ENCODE data around the gene DNAL4. TPM values are rescaled to one million over a fixed set of nuclear protein-coding genes. Genes with fewer than 3 reads are reported as not detected.

Gene DNAL4
- total and polyA plus RNA-seq, 2 donors (not counting 3 experiments of a cell fraction or from before 2014, with no cell fraction given): 12.9 to 22.7 TPM

GRCh38 chr22:38742176-38742942 is 51.6 kb downstream of the DNAL4 start:
- Histone ChIP-seq H3K27me3 (ENCODE audit: control insufficient read depth in 2 of 2, insufficient read depth in 2 of 2, low read length in 2 of 2) (no peaks in the 10 kb centered on the region), H3K4me2 (ENCODE audit: insufficient read depth, low read length) (no peak overlapping the region), H3K4me3 (replicated peaks in 1 of 3; ENCODE audit: insufficient read depth in 1 of 3, low read depth in 1 of 3, low read length in 3 of 3) (no peak overlapping the region), H2AFZ (ENCODE audit: low read depth, low read length) (no peak overlapping the region), H3K9ac (replicated peaks; ENCODE audit: extremely low read depth, insufficient read depth, low read length) (no peak overlapping the region), H3K9me3 (replicated peaks; ENCODE audit: control insufficient read depth, insufficient read depth, low read length) (no peaks in the 10 kb centered on the region), H4K20me1 (replicated peaks; ENCODE audit: control insufficient read depth, extremely low read depth, insufficient read depth, low read length) (no peaks in the 10 kb centered on the region), H3K9me1 (replicated peaks; ENCODE audit: control insufficient read depth, extremely low read depth, insufficient read depth, low read length) (no peaks in the 10 kb centered on the region), H3K4me1 (ENCODE audit: control insufficient read depth, extremely low read depth, insufficient read depth, low read length) (no peaks in the 10 kb centered on the region), H3K36me3 (ENCODE audit: control insufficient read depth in 2 of 2, extremely low read depth in 1 of 2, insufficient read depth in 2 of 2, low read length in 2 of 2) (peaks cover 17 to 61% of the 10 kb centered on the region in 2 experiments), H3K79me2 (ENCODE audit: control insufficient read depth, insufficient read depth, low read length) (no peaks in the 10 kb centered on the region), H3K27ac (ENCODE audit: insufficient read depth, low read depth, low read length) (no peak overlapping the region)
- no peak for TF ChIP-seq POLR2AphosphoS5 (IDR thresholded peaks at IDR 0.05; ENCODE audit: insufficient read depth, low read depth, low read length)
- TF ChIP-seq MYC (IDR thresholded peaks at IDR 0.05; ENCODE audit: low read depth, low read length): no peak
- no peak for TF ChIP-seq POLR2A (IDR thresholded peaks at IDR 0.05; ENCODE audit: low read depth, low read length)
- no peak for TF ChIP-seq GATA2 (IDR thresholded peaks at IDR 0.05; ENCODE audit: insufficient read depth, insufficient read length, low read depth, low read length)
- no peak for TF ChIP-seq EZH2 (IDR thresholded peaks at IDR 0.05; ENCODE audit: borderline replicate concordance, low read depth, low read length, severe bottlenecking)
- no TSS peak for BruUV-seq (replicated peaks)
- intact Hi-C loops (cut with micrococcal nuclease) (no loop called here), dilution Hi-C loops (cut with MboI; ENCODE audit: extremely low pct_ligation_motif_present, low sequenced_read_pairs) (no loop called here)
- FAIRE-seq (no peak), DNase-seq (ENCODE audit: low read depth, low spot score) (no peak)
- ChIA-PET CTCF (interaction anchor here (1.0 to 3.1 kb wide), 3 partner anchors 10 to 17 kb away, joined by 6 to 11 read pairs (median 6); no protein-coding TSS in a partner anchor), POLR2A (no interaction called here)

- FAIRE-seq: no peak
- POLR2A ChIA-PET: no interaction called here
- TF ChIP-seq MYC (IDR thresholded peaks at IDR 0.05; ENCODE audit: low read depth, low read length) (no peak), CTCF (IDR thresholded peaks at IDR 0.05; ENCODE audit: extremely low read depth in 1 of 2, insufficient read depth in 1 of 2, low read depth in 1 of 2, low read length in 2 of 2) (no peak), GATA2 (IDR thresholded peaks at IDR 0.05; ENCODE audit: insufficient read depth, insufficient read length, low read depth, low read length) (no peak), FOS (IDR thresholded peaks at IDR 0.05; ENCODE audit: borderline replicate concordance, insufficient read depth, low read length) (no peak), POLR2A (IDR thresholded peaks at IDR 0.05; ENCODE audit: low read depth, low read length) (no peak), POLR2AphosphoS5 (IDR thresholded peaks at IDR 0.05; ENCODE audit: insufficient read depth, low read depth, low read length) (no peak), JUN (IDR thresholded peaks at IDR 0.05; ENCODE audit: borderline replicate concordance, insufficient read depth, insufficient read length, low read depth) (no peak), EZH2 (IDR thresholded peaks at IDR 0.05; ENCODE audit: borderline replicate concordance, low read depth, low read length, severe bottlenecking) (no peak)
- TF ChIP-seq, protein P1, sequence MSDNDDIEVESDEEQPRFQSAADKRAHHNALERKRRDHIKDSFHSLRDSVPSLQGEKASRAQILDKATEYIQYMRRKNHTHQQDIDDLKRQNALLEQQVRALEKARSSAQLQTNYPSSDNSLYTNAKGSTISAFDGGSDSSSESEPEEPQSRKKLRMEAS (IDR thresholded peaks at IDR 0.05; ENCODE audit: insufficient read depth, insufficient read length): no peak
Measured at GRCh38 chr22:38741576-38741975, 52.4 kb downstream of the DNAL4 start.

More at GRCh38 chr22:38741576-38741975, 52.4 kb downstream of the DNAL4 start:
- H4K20me1 ChIP-seq (replicated peaks; ENCODE audit: control insufficient read depth, extremely low read depth, insufficient read depth, low read length): no peaks in the 10 kb centered on the region
- no peak overlapping the region for H3K4me2 ChIP-seq (ENCODE audit: insufficient read depth, low read length)
- no peaks in the 10 kb centered on the region for H3K4me1 ChIP-seq (ENCODE audit: control insufficient read depth, extremely low read depth, insufficient read depth, low read length)
- no peaks in the 10 kb centered on the region for H3K79me2 ChIP-seq (ENCODE audit: control insufficient read depth, insufficient read depth, low read length)
- no peaks in the 10 kb centered on the region for H3K9me1 ChIP-seq (replicated peaks; ENCODE audit: control insufficient read depth, extremely low read depth, insufficient read depth, low read length)
- H3K27ac ChIP-seq (ENCODE audit: insufficient read depth, low read depth, low read length): no peak overlapping the region
- intact Hi-C loops (cut with micrococcal nuclease) (no loop called here), dilution Hi-C loops (cut with MboI; ENCODE audit: extremely low pct_ligation_motif_present, low sequenced_read_pairs) (no loop called here)
- no peak overlapping the region for H2AFZ ChIP-seq (ENCODE audit: low read depth, low read length)
- peaks cover 17 to 64% of the 10 kb centered on the region in 2 experiments for H3K36me3 ChIP-seq (ENCODE audit: control insufficient read depth in 2 of 2, extremely low read depth in 1 of 2, insufficient read depth in 2 of 2, low read length in 2 of 2)
- no peak overlapping the region for H3K4me3 ChIP-seq (replicated peaks in 1 of 3; ENCODE audit: insufficient read depth in 1 of 3, low read depth in 1 of 3, low read length in 3 of 3)
- no peak overlapping the region for H3K9ac ChIP-seq (replicated peaks; ENCODE audit: extremely low read depth, insufficient read depth, low read length)
- H3K9me3 ChIP-seq (replicated peaks; ENCODE audit: control insufficient read depth, insufficient read depth, low read length): no peaks in the 10 kb centered on the region
- BruUV-seq (replicated peaks): no TSS peak
- no peak for DNase-seq (ENCODE audit: low read depth, low spot score)
- H3K27me3 ChIP-seq (ENCODE audit: control insufficient read depth in 2 of 2, insufficient read depth in 2 of 2, low read length in 2 of 2): no peaks in the 10 kb centered on the region
- CTCF ChIA-PET: interaction anchor here (2.0 to 3.1 kb wide), 2 partner anchors 9 to 17 kb away, joined by 6 to 11 read pairs; no protein-coding TSS in a partner anchor
